Uterus (tissue), 2 donors: ENCODE measurements around the gene CYFIP1.

Experiments used
- CTCF ChIP-seq, 4 experiments: fragments of 200-600 bp in 2 of 4; fragments of 450-650 bp in 2 of 4; sonication (generic) in 2 of 4; IDR thresholded peaks; one replicate each; pipeline ENCODE4 v1.5.1; 2016 to 2019; ENCODE audit warnings: antibody characterized with exemption in 4 of 4, mild to moderate bottlenecking in 2 of 4, moderate library complexity in 1 of 4
- POLR2A ChIP-seq, 2 donors: fragments of 450-650 bp; IDR thresholded peaks; one replicate each; pipeline ENCODE4 v1.6.1; 2016; ENCODE audit warnings: antibody characterized with exemption in 2 of 2, mild to moderate bottlenecking in 1 of 2, moderate library complexity in 1 of 2

GRCh38 chr15:22878103-22878502 lies 102.1 kb downstream of the CYFIP1 start:
- TF ChIP-seq CTCF (IDR thresholded peaks at IDR 0.05) (no peak), POLR2A (IDR thresholded peaks at IDR 0.05) (no peak)
